ENCODE measurements around the gene ABCB11.

ABCB11 gene

GRCh38 chr2:168969865-168970264 lies 61.3 kb downstream of the ABCB11 start:
- intact Hi-C loops (cut with DNase I; ENCODE audit: low total_unique reads) = no loop called here
- DNase-seq = no peak
- no peaks in the 10 kb centered on the region for H3K27me3 ChIP-seq
- no peaks in the 10 kb centered on the region for H3K9me3 ChIP-seq
- H3K27ac ChIP-seq = no peak overlapping the region
- no peaks in the 10 kb centered on the region for H3K36me3 ChIP-seq
- no peak overlapping the region for H3K4me3 ChIP-seq
- TF ChIP-seq, protein P1, sequence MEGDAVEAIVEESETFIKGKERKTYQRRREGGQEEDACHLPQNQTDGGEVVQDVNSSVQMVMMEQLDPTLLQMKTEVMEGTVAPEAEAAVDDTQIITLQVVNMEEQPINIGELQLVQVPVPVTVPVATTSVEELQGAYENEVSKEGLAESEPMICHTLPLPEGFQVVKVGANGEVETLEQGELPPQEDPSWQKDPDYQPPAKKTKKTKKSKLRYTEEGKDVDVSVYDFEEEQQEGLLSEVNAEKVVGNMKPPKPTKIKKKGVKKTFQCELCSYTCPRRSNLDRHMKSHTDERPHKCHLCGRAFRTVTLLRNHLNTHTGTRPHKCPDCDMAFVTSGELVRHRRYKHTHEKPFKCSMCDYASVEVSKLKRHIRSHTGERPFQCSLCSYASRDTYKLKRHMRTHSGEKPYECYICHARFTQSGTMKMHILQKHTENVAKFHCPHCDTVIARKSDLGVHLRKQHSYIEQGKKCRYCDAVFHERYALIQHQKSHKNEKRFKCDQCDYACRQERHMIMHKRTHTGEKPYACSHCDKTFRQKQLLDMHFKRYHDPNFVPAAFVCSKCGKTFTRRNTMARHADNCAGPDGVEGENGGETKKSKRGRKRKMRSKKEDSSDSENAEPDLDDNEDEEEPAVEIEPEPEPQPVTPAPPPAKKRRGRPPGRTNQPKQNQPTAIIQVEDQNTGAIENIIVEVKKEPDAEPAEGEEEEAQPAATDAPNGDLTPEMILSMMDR (IDR thresholded peaks at IDR 0.05) = no peak
- no peaks in the 10 kb centered on the region for H3K4me1 ChIP-seq

- TF ChIP-seq, protein P1 (IDR thresholded peaks at IDR 0.05) = no peak
- no peak overlapping the region for H3K27ac ChIP-seq
- no peaks in the 10 kb centered on the region for H3K36me3 ChIP-seq
- no peaks in the 10 kb centered on the region for H3K9me3 ChIP-seq
- H3K4me1 ChIP-seq = no peaks in the 10 kb centered on the region
- H3K4me3 ChIP-seq = no peak overlapping the region
- DNase-seq = no peak
- intact Hi-C loops (cut with DNase I; ENCODE audit: low total_unique reads) = no loop called here
- no peaks in the 10 kb centered on the region for H3K27me3 ChIP-seq
Measured at GRCh38 chr2:168968342-168968741, 62.8 kb downstream of the ABCB11 start.

- H3K36me3 ChIP-seq = no peaks in the 10 kb centered on the region
- intact Hi-C loops (cut with DNase I; ENCODE audit: low total_unique reads) = no loop called here
- no peaks in the 10 kb centered on the region for H3K27me3 ChIP-seq
- H3K4me3 ChIP-seq = no peak overlapping the region
- H3K27ac ChIP-seq = no peak overlapping the region
- H3K9me3 ChIP-seq = no peaks in the 10 kb centered on the region
- TF ChIP-seq, protein P1 (IDR thresholded peaks at IDR 0.05) = no peak
- DNase-seq = no peak
- H3K4me1 ChIP-seq = no peaks in the 10 kb centered on the region
Measured at GRCh38 chr2:168964251-168964807, 66.8 kb downstream of the ABCB11 start.

GRCh38 chr2:168962636-168963035 lies 68.5 kb downstream of the ABCB11 start:
- no peak for DNase-seq
- no peaks in the 10 kb centered on the region for H3K36me3 ChIP-seq
- intact Hi-C loops (cut with DNase I; ENCODE audit: low total_unique reads) = no loop called here
- H3K27me3 ChIP-seq = no peaks in the 10 kb centered on the region
- TF ChIP-seq, protein P1 (IDR thresholded peaks at IDR 0.05) = no peak
- no peaks in the 10 kb centered on the region for H3K9me3 ChIP-seq
- H3K4me3 ChIP-seq = no peak overlapping the region
- H3K27ac ChIP-seq = no peak overlapping the region
- no peaks in the 10 kb centered on the region for H3K4me1 ChIP-seq

GRCh38 chr2:168961450-168962229 lies 69.5 kb downstream of the ABCB11 start:
- DNase-seq = no peak
- Histone ChIP-seq H3K27me3 (no peaks in the 10 kb centered on the region), H3K4me3 (no peak overlapping the region), H3K4me1 (no peaks in the 10 kb centered on the region), H3K27ac (no peak overlapping the region), H3K9me3 (no peaks in the 10 kb centered on the region), H3K36me3 (no peaks in the 10 kb centered on the region)
- TF ChIP-seq, protein P1 (IDR thresholded peaks at IDR 0.05) = peak; percentile 56 to 67
- intact Hi-C loops (cut with DNase I; ENCODE audit: low total_unique reads) = no loop called here

All from tibial artery (tissue), 4 donors.